Adrenal gland (tissue), 12 donors: ENCODE results near the gene EIF4H. TPM values are rescaled to one million over a fixed set of nuclear protein-coding genes. Genes with fewer than 3 reads are reported as not detected.

Experiments
- DNase-seq, 7 donors: peaks; one replicate each; pipeline ENCODE4 v3.0.0-alpha.2; 2019 to 2020
- H3K27ac ChIP-seq, 5 donors: fragments of 200-600 bp; sonication (generic) in 4 of 5; 1 replicate in 3 of 5; 2 replicates in 2 of 5; pipeline versions ENCODE4 v1.5.1 to v1.8.0; 2016 to 2020; ENCODE audit warnings: mild to moderate bottlenecking in 1 of 5
- H3K27me3 ChIP-seq: fragments of 200-600 bp; 2 replicates; pipeline ENCODE4 v1.8.0; 2021
- H3K36me3 ChIP-seq, 2 donors: fragments of 200-600 bp; replicated peaks in 1 of 2; 1 replicate in 1 of 2; 2 replicates in 1 of 2; pipeline versions ENCODE4 v1.5.1 to v1.8.0; 2018 to 2022
- H3K4me1 ChIP-seq, 2 donors: fragments of 200-600 bp; replicated peaks in 1 of 2; 1 replicate in 1 of 2; 2 replicates in 1 of 2; pipeline versions ENCODE4 v1.5.1 to v1.8.0; 2018 to 2021
- H3K4me3 ChIP-seq, 4 donors: fragments of 200-600 bp; sonication (generic) in 3 of 4; one replicate each; pipeline ENCODE4 v1.5.1; 2016 to 2018
- H3K9me3 ChIP-seq, 3 donors: fragments of 200-600 bp; sonication (generic) in 1 of 3; replicated peaks in 1 of 3; 1 replicate in 2 of 3; 2 replicates in 1 of 3; pipeline versions ENCODE4 v1.5.1 to v1.8.0; 2016 to 2021
- POLR2A ChIP-seq, 2 donors: fragments of 450-650 bp; IDR thresholded peaks; one replicate each; pipeline ENCODE4 v1.6.1; 2017; ENCODE audit warnings: antibody characterized with exemption in 2 of 2, mild to moderate bottlenecking in 2 of 2, moderate library complexity in 1 of 2
- WGBS, 4 donors: extraction: QIAGEN DNeasy Blood & Tissue Kit in 2 of 4; methylation state at CpG; one replicate each; pipeline versions ENCODE4 v1.1.5 to v1.1.7; 2013 to 2017; 5-methylcytosine and 5-hydroxymethylcytosine counted together
- intact Hi-C, 2 donors: fragments of 100-400 bp; cut with DNase I; formaldehyde crosslinking; loops; one replicate each; pipeline versions ENCODE4 v1.14.1 to v1.15.0; 2022 to 2023
- polyA plus RNA-seq, 3 donors: library from polyadenylated mRNA; stranded (reverse); fragments of 200-250 nt in 2 of 3; fragments of 350-450 nt in 1 of 3; fragmentation: Illumina TruSeq in 1 of 3; extraction: RNeasy Lipid Tissue Mini Kit (QIAGEN cat#74804) in 1 of 3; gene quantifications; one replicate each; pipeline ENCODE4 v1.2.3, GENCODE V29; 2013 to 2014
- total RNA-seq, 9 donors: library from RNA; depleted of rRNA in 4 of 9; stranded (reverse); fragments of >200 nt in 4 of 9; fragments of 120-200 nt in 1 of 9; fragmentation: NEBNext Ultra II Directional in 1 of 9; extraction: Animal tissue kit (Norgen Biotek cat#: 25700) in 1 of 9; gene quantifications; one replicate each; pipeline versions ENCODE4 v1.1.0 to v1.2.4, GENCODE V29; 2013 to 2023
- TF ChIP-seq, protein P1 (sequence below), 6 experiments: fragments of 450-650 bp in 4 of 6; fragments of 200-600 bp in 2 of 6; sonication (generic) in 1 of 6; IDR thresholded peaks; 1 replicate in 5 of 6; 2 replicates in 1 of 6; pipeline versions ENCODE4 v1.5.1 to v1.8.0; 2016 to 2021; ENCODE audit warnings: antibody characterized with exemption in 6 of 6, mild to moderate bottlenecking in 2 of 6, moderate library complexity in 1 of 6
- donor health status: healthy with polysubstance abuse.
- donor health status: Bipolar disorder and iron deficiency.
- donor health status: DM: yes; HTN: yes; CAD: no.
- donor health status: DM: no; HTN: no; CAD: no.
- donor health status: DM: no; HTN: no; CAD: no.
- donor health status: DM: yes; HTN: yes; CAD: no.

EIF4H gene
- total and polyA plus RNA-seq, 12 donors = 108 to 364 (median 252) TPM

DNA sequence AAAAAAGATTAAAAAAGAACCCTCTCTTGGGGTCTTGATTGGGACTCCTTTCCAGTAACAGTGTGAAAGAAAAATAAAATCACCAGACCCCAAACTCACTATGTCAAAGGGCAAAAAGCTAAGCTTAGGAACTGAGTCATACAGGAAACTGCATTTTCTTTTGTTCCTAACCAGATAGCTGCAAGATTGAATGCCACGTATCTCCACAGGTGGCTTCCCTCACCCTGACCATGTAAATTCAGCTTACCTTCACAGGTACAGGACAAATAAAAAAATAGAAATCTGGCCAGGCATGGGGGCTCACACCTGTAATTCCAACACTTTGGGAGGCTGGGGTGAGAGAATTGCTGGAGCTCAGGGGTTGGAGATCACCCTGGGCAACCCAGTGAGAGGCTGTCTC, 32.5 kb upstream of the EIF4H start:
- intact Hi-C loops = no loop called here
- WGBS, 4 donors = 45 to 67% (median 60%) methylated on average over 1 of the region's 1 CpG
- TF ChIP-seq, protein P1, sequence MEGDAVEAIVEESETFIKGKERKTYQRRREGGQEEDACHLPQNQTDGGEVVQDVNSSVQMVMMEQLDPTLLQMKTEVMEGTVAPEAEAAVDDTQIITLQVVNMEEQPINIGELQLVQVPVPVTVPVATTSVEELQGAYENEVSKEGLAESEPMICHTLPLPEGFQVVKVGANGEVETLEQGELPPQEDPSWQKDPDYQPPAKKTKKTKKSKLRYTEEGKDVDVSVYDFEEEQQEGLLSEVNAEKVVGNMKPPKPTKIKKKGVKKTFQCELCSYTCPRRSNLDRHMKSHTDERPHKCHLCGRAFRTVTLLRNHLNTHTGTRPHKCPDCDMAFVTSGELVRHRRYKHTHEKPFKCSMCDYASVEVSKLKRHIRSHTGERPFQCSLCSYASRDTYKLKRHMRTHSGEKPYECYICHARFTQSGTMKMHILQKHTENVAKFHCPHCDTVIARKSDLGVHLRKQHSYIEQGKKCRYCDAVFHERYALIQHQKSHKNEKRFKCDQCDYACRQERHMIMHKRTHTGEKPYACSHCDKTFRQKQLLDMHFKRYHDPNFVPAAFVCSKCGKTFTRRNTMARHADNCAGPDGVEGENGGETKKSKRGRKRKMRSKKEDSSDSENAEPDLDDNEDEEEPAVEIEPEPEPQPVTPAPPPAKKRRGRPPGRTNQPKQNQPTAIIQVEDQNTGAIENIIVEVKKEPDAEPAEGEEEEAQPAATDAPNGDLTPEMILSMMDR (IDR thresholded peaks at IDR 0.05) = no peak
- no peak for TF ChIP-seq POLR2A (IDR thresholded peaks at IDR 0.05)

DNA sequence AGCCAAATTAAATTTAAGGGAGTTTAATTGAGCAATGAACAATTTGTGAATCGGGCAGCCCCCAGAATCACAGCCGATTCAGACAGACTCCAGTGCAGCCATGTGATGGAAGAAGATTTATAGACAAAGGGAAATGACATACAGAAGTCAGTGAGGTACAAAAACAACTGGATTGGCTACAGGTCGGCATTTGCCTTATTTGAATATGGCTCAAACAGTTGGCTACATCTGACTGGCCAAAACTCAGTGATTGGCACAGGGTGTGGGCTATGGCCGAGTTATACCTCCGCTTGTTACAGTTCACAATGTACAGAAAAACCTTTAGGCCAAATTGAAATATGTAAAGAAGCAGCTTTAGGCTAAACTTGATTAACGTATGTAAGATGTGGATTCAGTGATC, 30.8 kb upstream of the EIF4H start:
- Histone ChIP-seq H3K27me3 (no peaks in the 10 kb centered on the region), H3K4me1 (no peaks in the 10 kb centered on the region), H3K27ac (no peak overlapping the region), H3K4me3 (no peak overlapping the region), H3K36me3 (no peaks in the 10 kb centered on the region), H3K9me3 (no peaks in the 10 kb centered on the region)
- TF ChIP-seq, protein P1 (IDR thresholded peaks at IDR 0.05) = no peak
- WGBS, 4 donors = 67 to 74% (median 72%) methylated on average over 6 of the region's 6 CpGs
- intact Hi-C loops = no loop called here
- no peak for DNase-seq

More for the DNA sequence above, 32.5 kb upstream of the EIF4H start:
- no peak for DNase-seq
- Histone ChIP-seq H3K27me3 (no peaks in the 10 kb centered on the region), H3K4me3 (no peak overlapping the region), H3K27ac (no peak overlapping the region), H3K36me3 (no peaks in the 10 kb centered on the region), H3K9me3 (no peaks in the 10 kb centered on the region), H3K4me1 (no peaks in the 10 kb centered on the region)

DNA sequence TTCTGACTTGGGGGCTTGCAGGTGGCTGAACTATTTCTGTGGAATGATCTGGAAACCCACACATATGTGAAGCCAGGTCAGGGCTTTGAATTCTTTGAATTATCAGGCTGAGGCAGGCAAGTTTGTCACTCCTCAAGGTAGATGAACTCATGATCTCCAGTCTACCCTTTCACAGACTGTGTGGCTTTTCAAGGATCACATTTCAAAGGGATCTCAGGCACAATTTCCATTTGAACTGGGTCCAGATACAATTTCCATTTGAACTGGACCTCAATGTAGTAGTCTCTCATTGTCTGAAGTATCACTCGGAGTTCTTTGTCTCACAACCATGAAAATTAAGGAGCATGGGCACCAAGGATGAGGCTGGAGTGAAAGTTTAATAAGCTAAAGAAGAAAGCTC, 25.7 kb upstream of the EIF4H start:
- Histone ChIP-seq H3K27ac (no peak overlapping the region), H3K4me1 (no peaks in the 10 kb centered on the region), H3K9me3 (no peaks in the 10 kb centered on the region), H3K4me3 (no peak overlapping the region), H3K27me3 (no peaks in the 10 kb centered on the region), H3K36me3 (no peaks in the 10 kb centered on the region)
- TF ChIP-seq POLR2A (IDR thresholded peaks at IDR 0.05) = no peak
- TF ChIP-seq, protein P1 (IDR thresholded peaks at IDR 0.05) = no peak
- 82 to 100% (median 96%) methylated on average over 1 of the region's 1 CpG for WGBS, 4 donors
- DNase-seq = no peak
- intact Hi-C loops = no loop called here

DNA sequence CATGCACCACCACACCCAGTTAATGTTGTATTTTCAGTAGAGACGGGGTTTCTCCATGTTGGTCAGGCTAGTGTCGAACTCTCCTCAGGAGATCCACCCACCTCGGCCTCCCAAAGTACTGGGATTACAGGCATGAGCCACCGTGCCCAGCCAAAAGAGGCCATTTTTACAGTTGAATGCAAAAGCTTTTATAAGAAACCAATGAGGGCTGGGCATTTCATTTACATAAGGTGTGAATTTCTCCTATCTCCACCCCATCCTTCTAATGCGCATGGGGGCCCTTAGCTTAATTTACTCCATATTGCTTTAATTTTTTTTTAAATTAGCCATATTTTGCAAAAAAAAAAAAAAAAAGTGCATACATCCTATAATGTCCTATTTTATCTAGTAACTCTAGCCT, 25.1 kb upstream of the EIF4H start:
- no peaks in the 10 kb centered on the region for H3K27me3 ChIP-seq
- TF ChIP-seq, protein P1 (IDR thresholded peaks at IDR 0.05) = no peak
- no peak for TF ChIP-seq POLR2A (IDR thresholded peaks at IDR 0.05)
- H3K4me3 ChIP-seq = no peak overlapping the region
- 88 to 99% (median 95%) methylated on average over 4 to 5 of the region's 5 CpGs for WGBS, 4 donors
- H3K36me3 ChIP-seq = no peaks in the 10 kb centered on the region
- H3K27ac ChIP-seq = no peak overlapping the region
- H3K4me1 ChIP-seq = no peaks in the 10 kb centered on the region
- no peak for DNase-seq
- no peaks in the 10 kb centered on the region for H3K9me3 ChIP-seq
- intact Hi-C loops = no loop called here
